HG03066 (cell line): ENCODE data around the gene FNDC3B.

Source experiments
- ATAC-seq: cut with Tn5 transposase; IDR thresholded peaks from one replicate; pipeline ENCODE4 v1.9.1; 2021; ENCODE audit warnings: low read depth; ENCODE audit not compliant: unreplicated experiment

The FNDC3B gene

GRCh38 chr3:172182797-172183196, 143.4 kb downstream of the FNDC3B start:
- no peak for ATAC-seq

GRCh38 chr3:172184106-172184822, 144.9 kb downstream of the FNDC3B start:
- ATAC-seq = no peak

- ATAC-seq = no peak
Observed at GRCh38 chr3:172185907-172186306, 146.5 kb downstream of the FNDC3B start.

- ATAC-seq = no peak
Observed at GRCh38 chr3:172186607-172187006, 147.2 kb downstream of the FNDC3B start.

- ATAC-seq = no peak
Observed at GRCh38 chr3:172187511-172187910, 148.1 kb downstream of the FNDC3B start.

GRCh38 chr3:172188511-172188910, 149.1 kb downstream of the FNDC3B start:
- ATAC-seq = no peak

GRCh38 chr3:172189213-172189612, 149.8 kb downstream of the FNDC3B start:
- ATAC-seq = no peak

GRCh38 chr3:172189987-172190603, 150.7 kb downstream of the FNDC3B start:
- ATAC-seq = no peak

- ATAC-seq = no peak
Observed at GRCh38 chr3:172190980-172191379, 151.6 kb downstream of the FNDC3B start.

GRCh38 chr3:172191629-172192028, 152.3 kb downstream of the FNDC3B start:
- no peak for ATAC-seq

- ATAC-seq = no peak
Observed at GRCh38 chr3:172192830-172193415, 153.5 kb downstream of the FNDC3B start.

- ATAC-seq = no peak
Observed at GRCh38 chr3:172193436-172193835, 154.1 kb downstream of the FNDC3B start.

- ATAC-seq = no peak
Observed at GRCh38 chr3:172194702-172195406, 155.5 kb downstream of the FNDC3B start.

GRCh38 chr3:172195407-172195754, 156.0 kb downstream of the FNDC3B start:
- no peak for ATAC-seq

GRCh38 chr3:172197344-172197743, 158.0 kb downstream of the FNDC3B start:
- no peak for ATAC-seq

GRCh38 chr3:172198428-172198827, 159.1 kb downstream of the FNDC3B start:
- ATAC-seq = no peak

- ATAC-seq = no peak
Observed at GRCh38 chr3:172199850-172200369, 160.5 kb downstream of the FNDC3B start.

- no peak for ATAC-seq
Observed at GRCh38 chr3:172201136-172201869, 161.9 kb downstream of the FNDC3B start.

GRCh38 chr3:172201870-172202236, 162.5 kb downstream of the FNDC3B start:
- no peak for ATAC-seq

GRCh38 chr3:172202797-172203196, 163.4 kb downstream of the FNDC3B start:
- no peak for ATAC-seq
